Esophagus squamous epithelium (tissue), 4 donors: ENCODE data around the gene MMAA.

Experiments
- CTCF ChIP-seq, 6 experiments: fragments of 450-650 bp in 4 of 6; fragments of 200-600 bp in 2 of 6; sonication (generic) in 2 of 6; IDR thresholded peaks; one replicate each; pipeline ENCODE4 v1.5.1; 2016 to 2019; ENCODE audit warnings: antibody characterized with exemption in 6 of 6, mild to moderate bottlenecking in 4 of 6, moderate library complexity in 4 of 6
- POLR2A ChIP-seq, 4 donors: fragments of 450-650 bp; IDR thresholded peaks; one replicate each; pipeline ENCODE4 v1.6.1; 2017; ENCODE audit warnings: antibody characterized with exemption in 4 of 4, mild to moderate bottlenecking in 4 of 4, moderate library complexity in 3 of 4

GRCh38 chr4:145635630-145636029, 16.4 kb downstream of the MMAA start:
- no peak for TF ChIP-seq CTCF (IDR thresholded peaks at IDR 0.05)
- TF ChIP-seq POLR2A (IDR thresholded peaks at IDR 0.05), result no peak
